Mesenchymal stem cell (in vitro differentiated cells and primary cell): ENCODE data around the gene VHLL.

Source experiments
- DNase-seq: peaks from one replicate; pipeline ENCODE4 v3.0.0-alpha.2; 2013
- H2AFZ ChIP-seq: one replicate; pipeline ENCODE4 v1.6.1; 2013; ENCODE audit warnings: low read depth, mild to moderate bottlenecking, control low read depth, inconsistent platforms, low read length, moderate library complexity
- H2AK5ac ChIP-seq: 2 replicates; pipeline ENCODE4 v1.6.1; 2013; ENCODE audit warnings: low read length, moderate library complexity, mild to moderate bottlenecking, inconsistent platforms; ENCODE audit not compliant: severe bottlenecking
- H2BK120ac ChIP-seq: one replicate; pipeline ENCODE4 v1.6.1; 2013; ENCODE audit warnings: low read depth, mild to moderate bottlenecking, inconsistent platforms, low read length, moderate library complexity
- H2BK12ac ChIP-seq, 2 experiments: one replicate each; pipeline ENCODE4 v1.6.1; 2013; ENCODE audit warnings: inconsistent platforms in 2 of 2, low read length in 2 of 2, mild to moderate bottlenecking in 2 of 2, moderate library complexity in 2 of 2, control low read depth in 1 of 2
- H2BK15ac ChIP-seq: one replicate; pipeline ENCODE4 v1.6.1; 2013; ENCODE audit warnings: mild to moderate bottlenecking, low read depth, inconsistent platforms; ENCODE audit not compliant: poor library complexity, severe bottlenecking
- H2BK5ac ChIP-seq: 2 replicates; pipeline ENCODE4 v1.6.1; 2013; ENCODE audit warnings: low read depth, mild to moderate bottlenecking, low read length, control low read depth, inconsistent platforms; ENCODE audit not compliant: poor library complexity, severe bottlenecking
- H3K14ac ChIP-seq, 2 experiments: one replicate each; pipeline ENCODE4 v1.6.1; 2013; ENCODE audit warnings: inconsistent platforms in 2 of 2, low read length in 2 of 2, control low read depth in 1 of 2, mild to moderate bottlenecking in 1 of 2, moderate library complexity in 1 of 2
- H3K18ac ChIP-seq, 2 experiments: one replicate each; pipeline ENCODE4 v1.6.1; 2013; ENCODE audit warnings: inconsistent platforms in 2 of 2, low read length in 2 of 2, control low read depth in 1 of 2, low read depth in 1 of 2, mild to moderate bottlenecking in 1 of 2
- H3K23ac ChIP-seq, 2 experiments: one replicate each; pipeline ENCODE4 v1.6.1; 2013; ENCODE audit warnings: inconsistent platforms in 2 of 2, low read length in 2 of 2, mild to moderate bottlenecking in 2 of 2, moderate library complexity in 2 of 2, control low read depth in 1 of 2
- H3K27ac ChIP-seq: 2 replicates; pipeline ENCODE4 v1.5.1; 2013; ENCODE audit warnings: mild to moderate bottlenecking, moderate library complexity, low read length, control low read depth, inconsistent platforms; ENCODE audit not compliant: poor library complexity, severe bottlenecking
- H3K27me3 ChIP-seq, 2 experiments: 2 replicates each; pipeline versions ENCODE4 v1.6.1 to v1.7.0; 2013; ENCODE audit warnings: low read length in 2 of 2, mild to moderate bottlenecking in 2 of 2, moderate library complexity in 2 of 2, control low read depth in 1 of 2, inconsistent platforms in 1 of 2; ENCODE audit not compliant: control insufficient read depth in 1 of 2, insufficient read depth in 1 of 2
- H3K36me3 ChIP-seq, 2 experiments: 2 replicates each; pipeline versions ENCODE4 v1.6.1 to v1.7.0; 2013; ENCODE audit warnings: low read length in 2 of 2, control low read depth in 1 of 2, inconsistent platforms in 1 of 2, low read depth in 1 of 2, mild to moderate bottlenecking in 1 of 2; ENCODE audit not compliant: insufficient read depth in 2 of 2, control insufficient read depth in 1 of 2
- H3K4ac ChIP-seq, 2 experiments: one replicate each; pipeline ENCODE4 v1.6.1; 2013; ENCODE audit warnings: inconsistent platforms in 2 of 2, low read length in 2 of 2, mild to moderate bottlenecking in 2 of 2, moderate library complexity in 2 of 2, control low read depth in 1 of 2, low read depth in 1 of 2
- H3K4me1 ChIP-seq: 2 replicates; pipeline ENCODE4 v1.6.1; 2013; ENCODE audit warnings: low read depth, low read length, control low read depth; ENCODE audit not compliant: control insufficient read depth, insufficient read depth
- H3K4me2 ChIP-seq: 2 replicates; pipeline ENCODE4 v1.6.1; 2013; ENCODE audit warnings: low read length, mild to moderate bottlenecking, inconsistent platforms; ENCODE audit not compliant: poor library complexity, severe bottlenecking
- H3K4me3 ChIP-seq, 2 experiments: 2 replicates each; pipeline versions ENCODE4 v1.5.1 to v1.7.0; 2013; ENCODE audit warnings: low read length in 2 of 2, mild to moderate bottlenecking in 2 of 2, control low read depth in 1 of 2, low read depth in 1 of 2; ENCODE audit not compliant: insufficient read depth in 1 of 2
- H3K79me1 ChIP-seq: replicated peaks from 2 replicates; pipeline ENCODE4 v1.6.1; 2013; ENCODE audit warnings: mild to moderate bottlenecking, control low read depth, low read length, inconsistent platforms; ENCODE audit not compliant: poor library complexity, severe bottlenecking
- H3K9ac ChIP-seq: 2 replicates; pipeline ENCODE4 v1.7.0; 2013; ENCODE audit warnings: mild to moderate bottlenecking, low read length, moderate library complexity
- H3K9me3 ChIP-seq: 2 replicates; pipeline ENCODE4 v1.7.0; 2013; ENCODE audit warnings: mild to moderate bottlenecking, low read length; ENCODE audit not compliant: control insufficient read depth
- H4K8ac ChIP-seq: one replicate; pipeline ENCODE4 v1.6.1; 2013; ENCODE audit warnings: inconsistent platforms, mild to moderate bottlenecking, low read length, moderate library complexity
- H4K91ac ChIP-seq: one replicate; pipeline ENCODE4 v1.6.1; 2013; ENCODE audit warnings: mild to moderate bottlenecking, low read length, inconsistent platforms
- WGBS: methylation state at CpG from one replicate; pipeline ENCODE4 v1.1.7; 2013; ENCODE audit warnings: mixed read lengths; 5-methylcytosine and 5-hydroxymethylcytosine counted together

VHLL gene

DNA sequence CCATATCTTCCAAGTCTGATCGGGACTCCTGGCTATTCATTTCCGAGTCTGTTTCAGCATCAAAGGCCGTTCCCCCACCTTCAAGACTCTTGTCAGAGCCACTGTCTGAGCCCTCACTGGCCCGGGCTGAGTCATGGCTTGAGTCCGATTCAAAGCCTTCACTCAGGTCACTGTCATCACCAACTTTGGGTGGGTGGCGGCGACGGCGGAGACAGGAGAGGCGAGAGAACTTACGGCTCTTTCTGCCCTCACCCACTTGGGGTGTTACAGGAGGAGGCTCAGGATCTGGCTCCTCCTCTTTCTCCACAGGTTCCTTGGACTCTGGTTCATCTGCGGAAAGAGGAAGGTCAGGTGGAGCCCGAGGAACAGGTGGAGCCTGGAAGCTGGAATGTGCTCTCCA is 33.1 kb downstream of the VHLL start:
- DNase-seq = no peak
- Histone ChIP-seq H4K8ac (no peak overlapping the region), H3K4me2 (no peak overlapping the region), H3K36me3 (peaks cover 66 to 86% of the 10 kb centered on the region in 2 experiments), H3K9ac (no peak overlapping the region), H3K4me1 (no peaks in the 10 kb centered on the region), H3K4me3 (no peak overlapping the region), H4K91ac (no peak overlapping the region), H3K9me3 (no peaks in the 10 kb centered on the region), H2BK12ac (no peak overlapping the region), H2AFZ (no peak overlapping the region), H2BK120ac (no peak overlapping the region), H3K4ac (no peak overlapping the region), H3K79me1 (peaks cover 29% of the 10 kb centered on the region), H3K18ac (no peak overlapping the region), H3K14ac (no peak overlapping the region), H3K27me3 (no peaks in the 10 kb centered on the region), H2AK5ac (no peak overlapping the region), H3K23ac (no peak overlapping the region), H3K27ac (no peak overlapping the region), H2BK15ac (no peak overlapping the region), H2BK5ac (no peak overlapping the region)
- WGBS = 97% methylated on average over 13 of the region's 13 CpGs

DNA sequence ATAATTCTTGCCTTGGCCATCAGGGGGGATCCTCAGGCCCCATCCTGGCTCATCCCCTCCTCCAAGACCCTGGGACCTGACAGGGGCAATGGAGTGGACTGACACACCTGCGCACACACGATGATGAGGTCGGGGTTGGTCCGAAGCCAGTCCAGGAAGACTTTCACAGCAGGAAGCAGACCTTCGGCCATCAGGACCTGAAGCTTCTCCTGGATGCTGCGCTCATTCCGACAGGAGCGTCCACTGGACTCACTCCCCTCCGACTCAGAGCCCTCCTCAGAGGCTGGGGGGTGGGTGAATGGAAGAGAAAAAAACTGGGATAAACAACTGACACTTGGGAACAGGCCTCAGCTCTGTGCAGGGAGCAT is 35.8 kb downstream of the VHLL start:
- H3K14ac ChIP-seq = no peak overlapping the region
- H3K27ac ChIP-seq = no peak overlapping the region
- no peak overlapping the region for H2AFZ ChIP-seq
- H2BK12ac ChIP-seq = no peak overlapping the region
- no peaks in the 10 kb centered on the region for H3K27me3 ChIP-seq
- no peak overlapping the region for H2AK5ac ChIP-seq
- DNase-seq = no peak
- H3K4me2 ChIP-seq = no peak overlapping the region
- no peak overlapping the region for H2BK120ac ChIP-seq
- H3K4me1 ChIP-seq = no peaks in the 10 kb centered on the region
- H3K9ac ChIP-seq = peak overlapping the region; percentile 12
- H2BK5ac ChIP-seq = no peak overlapping the region
- no peak overlapping the region for H4K8ac ChIP-seq
- H4K91ac ChIP-seq = no peak overlapping the region
- WGBS = 93% methylated on average over 9 of the region's 9 CpGs
- peaks cover 86 to 89% of the 10 kb centered on the region in 2 experiments for H3K36me3 ChIP-seq
- no peak overlapping the region for H3K18ac ChIP-seq
- H3K9me3 ChIP-seq = no peaks in the 10 kb centered on the region
- peaks cover 31% of the 10 kb centered on the region for H3K79me1 ChIP-seq
- no peak overlapping the region for H2BK15ac ChIP-seq
- H3K4me3 ChIP-seq = no peak overlapping the region
- H3K4ac ChIP-seq = no peak overlapping the region
- no peak overlapping the region for H3K23ac ChIP-seq

DNA sequence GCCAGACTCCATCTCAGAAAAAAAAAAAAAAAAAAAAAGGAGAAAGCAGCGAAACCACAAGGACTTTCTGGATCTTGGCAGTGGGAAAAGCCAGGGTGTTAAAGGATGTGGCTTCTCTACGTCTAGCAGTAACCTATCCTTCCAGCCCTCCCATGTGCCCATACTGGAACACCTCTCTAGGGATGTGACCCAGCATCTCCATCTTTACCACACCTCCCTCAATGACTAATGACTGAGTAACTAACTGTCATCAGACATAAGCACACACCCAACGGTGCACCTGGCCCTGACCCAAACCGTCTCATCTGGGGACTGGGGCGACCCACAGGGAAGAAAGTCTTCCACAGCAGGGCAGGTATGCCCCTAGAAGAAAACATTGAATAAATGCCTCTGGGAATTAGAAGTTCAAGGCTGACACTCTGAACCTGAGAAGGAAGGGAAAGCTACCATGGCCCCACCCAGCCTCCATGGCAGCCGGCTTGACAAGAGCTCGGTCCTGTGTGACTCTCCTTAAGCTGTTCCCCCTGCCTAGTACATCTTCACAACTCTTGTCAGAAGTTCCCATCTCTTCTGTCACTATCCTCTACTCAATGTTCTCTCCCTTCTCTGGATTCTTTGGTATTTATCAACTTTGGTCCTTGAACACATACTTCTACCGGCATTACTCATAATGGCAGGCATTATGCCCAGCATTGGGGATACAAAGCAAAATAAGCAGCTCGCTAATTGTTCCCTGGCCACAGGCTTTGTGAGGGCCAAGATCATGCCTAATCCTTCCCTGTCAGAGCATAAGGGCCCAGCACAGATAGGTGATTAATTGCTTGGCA is 36.4 kb downstream of the VHLL start:
- 81% methylated on average over 9 of the region's 9 CpGs for WGBS
- Histone ChIP-seq H2BK120ac (no peak overlapping the region), H3K36me3 (peaks cover 86 to 89% of the 10 kb centered on the region in 2 experiments)

DNA sequence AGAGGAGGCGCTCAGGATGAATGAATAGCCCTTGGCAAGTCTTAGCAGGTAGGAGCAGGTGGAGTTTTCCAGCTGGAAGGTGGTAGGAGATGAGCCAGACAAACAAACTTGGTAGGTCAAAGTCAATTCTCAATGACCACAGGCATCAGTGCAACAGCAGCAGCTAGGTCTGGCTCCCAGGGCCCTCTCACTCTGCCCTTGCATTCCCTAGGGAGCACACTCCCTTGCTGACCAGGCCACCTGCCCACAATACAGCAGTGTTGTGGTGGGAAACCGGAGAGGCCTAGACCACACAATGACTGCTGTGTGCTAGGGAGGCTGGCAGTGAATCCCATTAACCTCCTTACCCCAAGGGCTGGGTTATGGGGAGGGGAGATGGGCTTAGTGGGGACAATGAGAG is 38.2 kb downstream of the VHLL start:
- Histone ChIP-seq H2AK5ac (no peak overlapping the region), H3K9ac (no peak overlapping the region), H2BK120ac (no peak overlapping the region), H2BK12ac (no peak overlapping the region), H3K18ac (no peak overlapping the region), H3K36me3 (peaks cover 85 to 88% of the 10 kb centered on the region in 2 experiments), H2AFZ (no peak overlapping the region), H3K14ac (no peak overlapping the region), H3K9me3 (no peaks in the 10 kb centered on the region), H3K23ac (no peak overlapping the region), H4K8ac (no peak overlapping the region), H2BK15ac (no peak overlapping the region), H3K27ac (no peak overlapping the region), H3K4ac (no peak overlapping the region), H3K4me1 (no peaks in the 10 kb centered on the region), H3K79me1 (peaks cover 37% of the 10 kb centered on the region), H3K4me3 (no peak overlapping the region), H4K91ac (no peak overlapping the region), H3K4me2 (no peak overlapping the region), H3K27me3 (no peaks in the 10 kb centered on the region), H2BK5ac (no peak overlapping the region)
- 100% methylated on average over 2 of the region's 2 CpGs for WGBS
- no peak for DNase-seq

More for the DNA sequence above, 36.4 kb downstream of the VHLL start:
- Histone ChIP-seq H2BK5ac (no peak overlapping the region), H3K79me1 (peaks cover 37% of the 10 kb centered on the region), H4K8ac (no peak overlapping the region), H3K27me3 (no peaks in the 10 kb centered on the region), H2AFZ (no peak overlapping the region), H2BK15ac (no peak overlapping the region), H2AK5ac (no peak overlapping the region), H4K91ac (no peak overlapping the region), H3K9me3 (no peaks in the 10 kb centered on the region), H3K4me3 (peak overlapping the region in 1 of 2 experiments; percentile 21), H2BK12ac (no peak overlapping the region), H3K9ac (peak overlapping the region; percentile 38), H3K4ac (no peak overlapping the region), H3K4me2 (no peak overlapping the region), H3K4me1 (no peaks in the 10 kb centered on the region), H3K14ac (no peak overlapping the region), H3K27ac (no peak overlapping the region), H3K23ac (no peak overlapping the region), H3K18ac (no peak overlapping the region)
- no peak for DNase-seq
